ENCODE results near the gene EIF4ENIF1.

DNA sequence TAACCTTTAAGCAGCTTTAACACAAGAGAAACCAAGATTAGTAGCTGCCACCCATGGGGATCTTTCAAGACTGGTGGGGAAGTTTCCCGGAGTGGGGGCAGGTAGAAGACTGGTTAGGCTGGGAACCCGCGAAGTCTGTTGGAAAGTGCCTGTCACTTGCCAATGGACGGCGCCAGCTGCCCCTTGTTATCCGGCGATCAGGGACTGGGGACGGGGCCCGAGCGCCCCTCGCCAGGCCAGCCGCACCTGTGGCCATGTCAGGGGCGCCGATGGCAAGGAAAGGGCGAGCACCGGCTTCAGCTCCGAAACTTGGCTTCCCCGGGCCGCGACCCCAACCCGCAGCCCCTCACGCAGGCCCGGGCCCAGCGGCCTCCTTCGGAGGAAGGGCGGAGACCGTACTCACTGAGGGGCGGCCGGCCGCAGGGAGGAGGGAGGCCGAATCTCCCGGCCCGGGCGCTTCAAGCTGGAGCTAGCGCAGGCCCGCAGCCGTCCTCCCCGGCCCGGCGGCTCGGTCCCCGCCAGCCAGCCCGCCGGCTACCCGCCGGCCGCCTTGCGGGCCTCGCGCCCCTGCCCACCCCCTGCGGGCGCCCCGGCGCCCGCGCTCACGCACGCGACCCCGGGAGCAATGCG is 539 bp downstream of the EIF4ENIF1 start:
- TF ChIP-seq, protein P1, sequence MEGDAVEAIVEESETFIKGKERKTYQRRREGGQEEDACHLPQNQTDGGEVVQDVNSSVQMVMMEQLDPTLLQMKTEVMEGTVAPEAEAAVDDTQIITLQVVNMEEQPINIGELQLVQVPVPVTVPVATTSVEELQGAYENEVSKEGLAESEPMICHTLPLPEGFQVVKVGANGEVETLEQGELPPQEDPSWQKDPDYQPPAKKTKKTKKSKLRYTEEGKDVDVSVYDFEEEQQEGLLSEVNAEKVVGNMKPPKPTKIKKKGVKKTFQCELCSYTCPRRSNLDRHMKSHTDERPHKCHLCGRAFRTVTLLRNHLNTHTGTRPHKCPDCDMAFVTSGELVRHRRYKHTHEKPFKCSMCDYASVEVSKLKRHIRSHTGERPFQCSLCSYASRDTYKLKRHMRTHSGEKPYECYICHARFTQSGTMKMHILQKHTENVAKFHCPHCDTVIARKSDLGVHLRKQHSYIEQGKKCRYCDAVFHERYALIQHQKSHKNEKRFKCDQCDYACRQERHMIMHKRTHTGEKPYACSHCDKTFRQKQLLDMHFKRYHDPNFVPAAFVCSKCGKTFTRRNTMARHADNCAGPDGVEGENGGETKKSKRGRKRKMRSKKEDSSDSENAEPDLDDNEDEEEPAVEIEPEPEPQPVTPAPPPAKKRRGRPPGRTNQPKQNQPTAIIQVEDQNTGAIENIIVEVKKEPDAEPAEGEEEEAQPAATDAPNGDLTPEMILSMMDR (IDR thresholded peaks at IDR 0.05; ENCODE audit: low read depth, low read length): no peak
- TF ChIP-seq POLR2A (IDR thresholded peaks at IDR 0.05; ENCODE audit: extremely low read depth, insufficient read length) (no peak), MYC (IDR thresholded peaks at IDR 0.05; ENCODE audit: low read depth, low read length) (no peak)
- TF ChIP-seq, protein P2, sequence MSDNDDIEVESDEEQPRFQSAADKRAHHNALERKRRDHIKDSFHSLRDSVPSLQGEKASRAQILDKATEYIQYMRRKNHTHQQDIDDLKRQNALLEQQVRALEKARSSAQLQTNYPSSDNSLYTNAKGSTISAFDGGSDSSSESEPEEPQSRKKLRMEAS (IDR thresholded peaks at IDR 0.05; ENCODE audit: low read depth, low read length): no peak
